Endothelial cell (in vitro differentiated cells): ENCODE measurements around the gene BSN. TPM values are rescaled to one million over a fixed set of nuclear protein-coding genes. Genes with fewer than 3 reads are reported as not detected.
"Not testable (repeated sequence)": the region's sequence is repeated elsewhere in the genome, so short reads cannot be mapped to it uniquely, and the experiment has no call there.

ENCODE experiments used
- DNase-seq: peaks from one replicate; pipeline ENCODE4 v3.0.0; 2021; ENCODE audit warnings: low spot score
- H3K27ac Mint-ChIP-seq: one replicate; pipeline ENCODE4 v1.8.0; 2021; ENCODE audit warnings: mixed read lengths, inconsistent platforms; ENCODE audit not compliant: unreplicated experiment
- H3K27me3 Mint-ChIP-seq: one replicate; pipeline ENCODE4 v1.8.0; 2021; ENCODE audit warnings: mild to moderate bottlenecking, moderate library complexity, mixed read lengths, inconsistent platforms; ENCODE audit not compliant: unreplicated experiment
- H3K36me3 Mint-ChIP-seq: one replicate; pipeline ENCODE4 v1.8.0; 2021; ENCODE audit warnings: mild to moderate bottlenecking, low read depth, mixed read lengths, inconsistent platforms; ENCODE audit not compliant: unreplicated experiment
- H3K4me1 Mint-ChIP-seq: one replicate; pipeline ENCODE4 v1.8.0; 2021; ENCODE audit warnings: mild to moderate bottlenecking, mixed read lengths, inconsistent platforms; ENCODE audit not compliant: unreplicated experiment
- H3K4me3 Mint-ChIP-seq: one replicate; pipeline ENCODE4 v1.8.0; 2021; ENCODE audit warnings: mild to moderate bottlenecking, mixed read lengths, inconsistent platforms; ENCODE audit not compliant: unreplicated experiment
- H3K9me3 Mint-ChIP-seq: one replicate; pipeline ENCODE4 v1.8.0; 2021; ENCODE audit warnings: mixed read lengths, inconsistent platforms; ENCODE audit not compliant: unreplicated experiment
- total RNA-seq: library from RNA; stranded (reverse); fragmentation: NEBNext Ultra II Directional; extraction: Animal tissue kit (Norgen Biotek cat#: 25700); gene quantifications from one replicate; pipeline ENCODE4 v1.2.1, GENCODE V29; 2021; ENCODE audit not compliant: unreplicated experiment
- TF ChIP-seq, protein P1 (sequence below): fragments of 200-600 bp; sonication (generic); IDR thresholded peaks from one replicate; pipeline ENCODE4 v1.5.0; 2021; ENCODE audit warnings: antibody characterized with exemption; ENCODE audit not compliant: unreplicated experiment

Gene BSN
- total RNA-seq, 1 donor from 2014 or later = 2.4 TPM

DNA sequence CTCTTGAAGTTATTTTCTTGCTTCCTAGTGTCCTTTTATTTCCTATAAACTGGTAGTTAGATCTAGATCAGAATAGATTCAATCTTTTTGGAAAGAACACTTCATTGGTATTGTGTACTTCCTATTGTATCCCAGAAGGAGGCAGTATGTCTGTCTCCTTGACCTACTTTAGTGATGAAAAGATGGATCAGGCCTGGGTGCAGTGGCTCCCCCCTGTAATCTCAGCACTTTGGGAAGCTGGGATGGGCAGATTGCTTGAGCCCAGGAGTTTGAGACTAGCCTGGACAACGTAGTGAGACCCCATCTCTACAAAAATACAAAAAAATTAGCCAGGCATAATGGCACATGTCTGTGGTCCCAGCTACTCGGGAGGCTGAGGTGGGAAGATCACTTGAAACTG is 12.0 kb downstream of the BSN start:
- Mint-ChIP-seq H3K4me1 (peaks cover 13% of the 10 kb centered on the region), H3K4me3 (no peak overlapping the region), H3K27me3 (no peaks in the 10 kb centered on the region), H3K27ac (no peak overlapping the region), H3K9me3 (no peaks in the 10 kb centered on the region), H3K36me3 (no peaks in the 10 kb centered on the region)
- TF ChIP-seq, protein P1, sequence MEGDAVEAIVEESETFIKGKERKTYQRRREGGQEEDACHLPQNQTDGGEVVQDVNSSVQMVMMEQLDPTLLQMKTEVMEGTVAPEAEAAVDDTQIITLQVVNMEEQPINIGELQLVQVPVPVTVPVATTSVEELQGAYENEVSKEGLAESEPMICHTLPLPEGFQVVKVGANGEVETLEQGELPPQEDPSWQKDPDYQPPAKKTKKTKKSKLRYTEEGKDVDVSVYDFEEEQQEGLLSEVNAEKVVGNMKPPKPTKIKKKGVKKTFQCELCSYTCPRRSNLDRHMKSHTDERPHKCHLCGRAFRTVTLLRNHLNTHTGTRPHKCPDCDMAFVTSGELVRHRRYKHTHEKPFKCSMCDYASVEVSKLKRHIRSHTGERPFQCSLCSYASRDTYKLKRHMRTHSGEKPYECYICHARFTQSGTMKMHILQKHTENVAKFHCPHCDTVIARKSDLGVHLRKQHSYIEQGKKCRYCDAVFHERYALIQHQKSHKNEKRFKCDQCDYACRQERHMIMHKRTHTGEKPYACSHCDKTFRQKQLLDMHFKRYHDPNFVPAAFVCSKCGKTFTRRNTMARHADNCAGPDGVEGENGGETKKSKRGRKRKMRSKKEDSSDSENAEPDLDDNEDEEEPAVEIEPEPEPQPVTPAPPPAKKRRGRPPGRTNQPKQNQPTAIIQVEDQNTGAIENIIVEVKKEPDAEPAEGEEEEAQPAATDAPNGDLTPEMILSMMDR = no peak
- no peak for DNase-seq

DNA sequence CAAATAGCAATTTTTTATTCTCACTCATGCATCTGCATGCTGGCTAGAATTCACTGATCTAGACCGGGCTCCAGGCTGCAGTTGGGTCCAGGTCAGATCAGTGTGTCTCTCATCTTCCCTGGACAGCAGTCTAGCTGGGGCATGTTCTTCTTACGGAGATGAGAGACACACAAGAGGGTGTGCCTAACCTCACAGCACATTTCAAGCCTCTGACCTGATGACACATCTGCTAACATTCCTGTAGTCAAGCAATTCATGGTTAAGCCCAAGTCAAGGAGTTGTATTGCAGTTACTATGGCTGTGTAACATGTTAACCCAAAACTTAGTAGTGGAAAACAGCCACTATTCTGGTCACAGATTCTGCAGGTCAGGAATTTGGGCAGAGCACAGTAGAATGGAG is 13.1 kb downstream of the BSN start:
- no peak for DNase-seq
- Mint-ChIP-seq H3K36me3 (no peaks in the 10 kb centered on the region), H3K27me3 (no peaks in the 10 kb centered on the region), H3K9me3 (no peaks in the 10 kb centered on the region), H3K27ac (no peak overlapping the region), H3K4me1 (peaks cover 13% of the 10 kb centered on the region), H3K4me3 (no peak overlapping the region)
- TF ChIP-seq, protein P1 = no peak

DNA sequence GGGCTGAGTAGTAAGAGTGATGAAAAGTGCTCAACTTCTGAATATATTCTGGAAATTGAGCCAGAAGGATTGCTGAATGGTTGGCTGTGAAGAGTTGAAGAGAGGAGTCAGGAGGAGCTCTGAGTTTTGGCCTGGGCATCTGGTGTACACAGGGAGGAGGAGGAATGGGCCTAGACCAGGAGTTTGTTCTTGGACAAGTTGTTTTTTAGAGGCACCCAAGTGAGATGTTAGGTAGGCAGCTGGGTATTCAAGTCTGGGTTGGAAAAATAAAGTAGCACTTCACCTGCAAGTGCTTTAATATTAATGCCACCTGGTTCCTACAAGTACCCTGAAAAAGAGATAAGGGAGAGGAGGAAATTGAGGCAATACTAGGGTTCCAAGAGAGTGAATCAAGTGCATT is 14.7 kb downstream of the BSN start:
- peaks cover 13% of the 10 kb centered on the region for H3K4me1 Mint-ChIP-seq
- H3K9me3 Mint-ChIP-seq = no peaks in the 10 kb centered on the region
- no peaks in the 10 kb centered on the region for H3K27me3 Mint-ChIP-seq
- DNase-seq = no peak
- TF ChIP-seq, protein P1 = no peak
- no peak overlapping the region for H3K4me3 Mint-ChIP-seq
- no peak overlapping the region for H3K27ac Mint-ChIP-seq
- no peaks in the 10 kb centered on the region for H3K36me3 Mint-ChIP-seq

DNA sequence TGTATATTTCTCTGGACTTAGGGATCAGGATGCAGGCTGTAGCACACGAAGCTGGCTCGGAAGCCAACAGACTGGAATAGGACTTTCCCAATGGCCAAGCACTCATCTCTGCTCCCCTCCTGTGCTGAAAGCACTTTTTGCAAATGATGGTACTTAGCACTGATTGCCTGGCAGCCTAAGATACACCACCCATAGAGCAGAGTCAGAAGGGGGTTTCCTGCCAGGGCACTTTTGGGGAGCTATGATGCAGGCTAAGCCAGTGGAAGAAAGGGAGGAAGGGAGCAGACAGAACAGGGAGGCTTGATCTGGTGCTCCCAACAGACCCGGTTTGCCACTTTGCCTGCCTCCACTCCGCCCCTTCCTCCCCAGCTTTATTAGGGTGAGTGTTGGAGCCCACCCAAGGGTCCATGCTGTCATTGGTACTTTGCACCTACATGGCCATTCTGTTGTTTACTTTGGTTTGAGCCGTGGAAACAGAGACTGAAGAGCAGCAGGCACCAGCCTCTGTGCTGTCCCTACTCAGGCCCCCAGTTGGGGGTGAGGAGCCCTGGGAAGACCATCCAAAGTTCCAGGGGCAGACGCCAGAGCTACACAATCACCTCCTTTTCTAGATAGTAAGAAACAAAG is 15.9 kb downstream of the BSN start:
- peaks cover 13% of the 10 kb centered on the region for H3K4me1 Mint-ChIP-seq
- H3K4me3 Mint-ChIP-seq = no peak overlapping the region
- no peaks in the 10 kb centered on the region for H3K27me3 Mint-ChIP-seq
- H3K36me3 Mint-ChIP-seq = no peaks in the 10 kb centered on the region
- H3K9me3 Mint-ChIP-seq = no peaks in the 10 kb centered on the region
- DNase-seq = no peak
- TF ChIP-seq, protein P1 = no peak
- H3K27ac Mint-ChIP-seq = no peak overlapping the region

DNA sequence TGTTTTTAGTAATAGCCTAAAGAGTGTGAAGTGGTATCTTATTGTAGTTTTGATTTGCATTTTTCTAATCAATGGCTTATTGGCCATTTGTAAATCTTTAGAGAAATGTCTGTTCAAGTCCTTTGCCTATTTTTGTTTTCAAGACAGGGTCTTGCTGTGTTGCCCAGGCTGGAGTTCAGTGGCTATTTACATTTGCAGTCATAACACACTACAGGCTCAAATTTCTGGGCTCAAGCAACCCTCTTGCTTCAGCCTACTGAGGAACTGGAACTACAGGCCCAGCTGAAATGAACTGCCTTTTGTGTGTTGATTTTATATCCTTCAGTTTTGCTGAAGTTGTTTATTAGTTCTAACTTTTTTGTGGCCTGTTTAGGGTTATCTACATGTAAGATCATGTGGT is 27.9 kb downstream of the BSN start:
- TF ChIP-seq, protein P1 = no peak
- no peak overlapping the region for H3K27ac Mint-ChIP-seq
- H3K4me1 Mint-ChIP-seq = no peaks in the 10 kb centered on the region
- no peak for DNase-seq
- H3K4me3 Mint-ChIP-seq = no peak overlapping the region
- H3K36me3 Mint-ChIP-seq = no peaks in the 10 kb centered on the region
- H3K27me3 Mint-ChIP-seq = peaks cover 2% of the 10 kb centered on the region
- H3K9me3 Mint-ChIP-seq = no peaks in the 10 kb centered on the region

DNA sequence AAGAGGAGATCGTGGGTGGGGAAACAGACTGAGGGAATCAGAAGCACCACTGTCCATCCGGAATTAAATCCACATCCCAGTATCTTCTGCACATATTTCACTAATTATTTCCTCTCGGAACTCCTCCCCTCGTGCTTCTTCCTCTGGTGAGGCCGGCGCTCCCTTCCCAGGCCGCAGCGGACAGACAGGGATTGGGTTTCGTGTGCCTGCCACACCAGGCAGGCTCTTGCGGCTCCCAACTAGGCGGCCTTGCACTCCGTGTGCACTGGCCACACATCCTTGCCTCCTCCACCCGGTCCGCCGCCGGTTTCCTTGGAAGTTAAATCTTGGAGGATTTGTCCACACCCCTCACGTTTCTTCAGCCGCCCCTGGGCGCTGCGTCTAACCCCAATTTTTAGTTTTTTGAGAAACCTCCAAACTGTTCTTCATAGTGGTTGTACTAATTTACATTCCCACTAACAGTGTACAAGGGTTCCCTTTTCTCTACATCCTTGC is 31.0 kb downstream of the BSN start:
- H3K36me3 Mint-ChIP-seq, H3K9me3 Mint-ChIP-seq, H3K4me3 Mint-ChIP-seq, H3K27ac Mint-ChIP-seq, H3K27me3 Mint-ChIP-seq, DNase-seq, H3K4me1 Mint-ChIP-seq: not testable (repeated sequence)
